Activated CD8-positive, alpha-beta memory T cell treated with anti-CD3 and anti-CD28 coated beads for 48 hours (primary cell): ENCODE data around the gene UTRN.
A peak's percentile ranks its signal among the peaks of the same experiment; 100 is the strongest.

ENCODE experiments used
- DNase-seq, 3 experiments: peaks; one replicate each; pipeline ENCODE4 v3.0.0-alpha.2; 2020; ENCODE audit warnings: low read depth in 2 of 3, low spot score in 2 of 3

UTRN gene

DNA sequence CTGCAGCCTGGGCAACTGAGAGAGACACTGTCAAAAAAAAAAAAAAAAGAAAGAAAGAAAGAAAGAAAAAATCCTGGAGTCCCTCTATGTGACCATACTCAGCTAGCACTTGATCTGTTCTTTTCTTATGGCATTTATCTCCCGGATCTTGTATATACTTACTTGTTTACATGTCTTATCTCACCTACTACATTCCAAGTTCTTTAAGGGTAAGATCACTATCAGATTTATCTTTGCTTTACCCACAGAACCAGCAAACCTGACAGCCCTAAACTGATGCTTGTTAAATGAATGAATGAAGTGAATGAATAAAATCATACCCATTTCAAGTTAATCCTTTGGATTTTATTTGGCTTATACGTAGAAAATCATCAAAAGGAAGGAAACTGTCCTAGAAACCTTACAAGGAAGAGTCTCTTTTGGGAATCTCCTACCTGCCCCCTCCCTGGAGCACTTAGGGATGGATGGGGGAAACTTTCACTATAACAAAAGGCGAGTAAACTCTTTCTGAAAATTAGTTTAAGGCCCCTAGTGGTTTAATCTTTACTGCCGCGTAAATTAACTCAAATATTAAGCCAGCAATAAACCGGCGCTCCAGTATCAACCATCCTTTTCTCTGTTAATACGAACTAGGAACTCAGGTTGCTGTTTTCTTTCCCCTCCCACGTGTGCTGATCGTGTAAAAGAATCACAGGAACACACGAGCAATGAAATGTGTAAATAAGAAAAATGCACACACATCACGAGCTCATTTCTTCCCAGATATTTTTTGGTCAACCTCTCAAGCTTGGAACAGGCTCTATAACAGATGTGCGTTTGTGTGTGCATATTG is 1.3 kb upstream of the UTRN start:
- DNase-seq: no peak

DNA sequence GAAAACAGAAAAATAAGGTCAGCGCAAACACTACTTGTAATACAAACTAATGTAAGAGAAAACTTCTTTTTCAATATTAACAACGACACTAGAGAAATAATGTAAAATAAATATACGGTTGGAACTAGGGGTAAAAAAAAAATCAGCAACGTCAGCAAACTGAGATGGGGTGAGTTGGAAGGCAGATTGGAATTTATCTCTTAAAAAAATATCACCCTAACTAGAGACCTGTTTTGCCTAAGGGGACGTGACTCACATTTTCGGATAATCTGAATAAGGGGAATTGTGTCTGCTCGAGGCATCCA is 705 bp upstream of the UTRN start:
- no peak for DNase-seq

DNA sequence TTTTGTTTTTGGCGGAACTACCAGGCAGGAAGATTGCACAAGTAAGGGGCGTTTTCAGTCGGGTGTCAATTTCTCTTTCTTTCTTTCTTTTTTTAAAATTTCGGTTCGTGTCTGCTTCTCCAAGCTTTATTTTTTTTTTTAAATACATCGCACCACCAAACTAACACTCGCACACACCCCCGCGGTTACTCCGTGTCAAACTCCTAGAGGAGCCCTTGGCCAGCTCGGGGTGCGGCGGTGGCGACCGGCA is 338 bp downstream of the UTRN start:
- no peak for DNase-seq

DNA sequence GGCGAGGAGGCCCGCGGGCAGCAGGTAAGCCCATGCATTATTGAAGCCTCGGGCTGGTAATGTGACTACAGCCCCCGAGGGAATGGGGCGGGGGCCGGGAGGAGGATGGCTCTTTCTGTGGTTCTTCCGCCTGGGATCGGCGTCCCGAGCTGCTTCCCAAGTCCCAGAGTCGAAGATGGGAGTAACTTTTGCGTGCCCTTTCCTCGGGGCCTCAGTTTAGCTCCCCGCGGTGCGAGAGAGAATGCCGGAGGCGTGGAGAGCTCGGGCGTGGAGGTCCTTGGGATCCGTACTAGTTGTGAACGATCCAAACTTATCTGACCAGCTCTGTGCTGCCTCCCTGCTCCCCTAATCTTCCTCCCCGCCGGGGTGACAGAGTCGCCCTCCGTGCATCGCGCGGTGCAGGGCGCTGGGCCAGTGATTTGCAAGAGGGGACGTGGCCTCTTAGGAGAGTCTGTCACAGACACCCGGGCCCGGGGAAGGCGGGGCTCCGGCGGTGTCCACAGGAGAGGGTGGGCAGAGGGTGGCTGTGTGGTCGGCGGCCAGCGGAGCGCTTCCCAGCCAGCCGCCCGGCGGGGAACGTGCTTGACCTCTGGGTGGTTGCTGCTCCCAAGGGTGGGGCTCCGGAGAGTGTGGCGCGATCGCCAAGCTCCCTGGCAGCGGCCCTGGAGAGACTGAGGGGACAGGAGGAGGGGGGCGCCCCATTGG is 815 bp downstream of the UTRN start:
- peak in 1 of 3 experiments; percentile 34 for DNase-seq

DNA sequence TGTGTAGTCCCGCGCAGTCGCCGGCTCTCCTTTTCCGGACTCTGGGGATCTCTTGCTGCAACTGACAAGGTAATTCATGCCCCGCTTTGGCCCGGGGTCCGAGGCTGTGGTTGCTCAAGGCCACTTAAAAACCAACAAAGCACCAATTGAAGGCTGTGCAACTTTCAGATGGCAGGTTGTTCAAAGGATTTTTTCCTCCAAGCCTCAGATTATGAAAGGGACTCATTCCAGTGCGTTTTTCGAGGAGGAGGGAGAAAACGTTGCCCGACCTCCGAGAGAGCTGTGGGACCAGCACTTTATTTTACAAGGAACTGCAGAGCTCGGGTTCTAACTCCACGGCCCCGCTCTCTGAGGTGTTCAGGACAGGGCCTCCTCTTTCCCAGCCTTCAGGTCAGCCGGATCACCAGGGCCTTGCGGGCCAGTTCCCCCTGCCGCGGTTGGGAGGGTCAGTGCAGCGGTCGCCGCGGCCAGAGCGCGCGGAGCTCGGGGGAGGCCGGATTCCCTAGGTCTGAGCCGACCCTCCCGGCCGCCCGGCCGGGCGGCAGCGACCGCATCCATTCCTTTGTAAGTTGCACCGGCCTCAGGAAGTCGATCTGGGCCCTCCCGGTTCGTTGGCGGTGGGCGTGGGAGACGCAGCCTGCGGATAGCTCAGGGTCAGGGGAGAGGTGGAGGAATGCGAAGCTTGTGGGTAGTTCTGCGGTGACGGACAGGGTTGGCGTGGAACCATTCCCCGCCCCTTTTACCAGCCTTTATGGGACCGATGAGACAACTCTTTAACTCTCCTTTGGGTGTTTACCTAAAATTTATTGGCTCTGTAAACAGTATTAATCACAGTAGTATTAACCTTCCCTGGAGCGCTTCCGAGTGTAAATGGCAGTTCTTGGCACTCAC is 1.6 kb downstream of the UTRN start:
- no peak for DNase-seq

DNA sequence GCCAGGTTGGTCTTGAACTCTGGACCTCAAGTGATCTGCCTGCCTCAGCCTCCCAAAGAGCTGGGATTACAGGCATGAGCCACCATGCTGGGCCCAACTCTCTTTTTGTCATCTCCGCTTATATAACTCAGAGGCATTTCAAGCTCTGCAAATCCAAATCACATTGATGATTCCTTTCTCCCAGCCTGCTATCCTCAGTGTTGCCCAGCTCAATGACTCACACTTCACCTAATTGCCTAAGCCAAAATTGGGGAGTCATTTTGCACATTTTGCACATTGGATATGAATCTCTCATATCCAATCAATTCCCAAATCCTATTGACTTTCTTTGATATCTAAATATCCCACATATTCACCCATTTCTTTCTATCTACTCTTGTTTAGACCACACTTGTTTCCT is 3.9 kb downstream of the UTRN start:
- DNase-seq: no peak

DNA sequence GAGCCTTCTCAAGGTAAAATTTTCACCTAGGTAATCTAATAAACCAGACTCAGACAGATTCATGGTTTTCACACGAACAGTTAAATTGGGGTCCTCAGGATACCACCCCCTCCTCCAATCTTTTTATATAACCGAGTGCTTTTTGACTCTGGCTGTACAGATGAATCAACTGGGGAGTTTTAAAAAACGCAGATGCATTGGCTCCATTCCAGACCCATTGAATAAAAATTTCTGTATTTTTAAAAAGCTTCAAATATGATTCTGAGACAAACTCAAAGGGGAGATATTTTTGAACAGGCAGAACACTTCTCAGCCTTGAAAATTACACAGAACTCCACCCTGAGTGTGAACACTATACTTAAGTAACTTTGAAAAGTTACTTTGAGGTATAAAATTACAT is 7.2 kb downstream of the UTRN start:
- no peak for DNase-seq

DNA sequence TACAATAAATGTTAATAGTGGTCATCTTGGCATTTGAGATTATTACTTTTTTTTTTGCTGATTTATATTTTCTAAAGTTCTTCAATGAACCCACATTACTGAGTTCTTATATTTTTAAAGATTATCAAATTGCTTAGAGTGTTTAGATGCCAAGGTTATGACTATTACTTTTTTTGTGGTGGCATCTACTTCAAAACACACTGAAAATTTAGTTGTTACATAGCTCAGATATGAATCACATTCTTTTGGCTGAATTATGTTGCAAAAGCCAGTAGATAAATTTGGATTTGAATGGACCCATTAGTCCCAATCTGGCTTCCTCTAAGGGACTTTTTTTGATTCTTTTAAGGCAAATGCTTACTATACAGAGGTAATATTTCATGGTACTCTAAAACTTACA is 8.9 kb downstream of the UTRN start:
- DNase-seq: no peak

DNA sequence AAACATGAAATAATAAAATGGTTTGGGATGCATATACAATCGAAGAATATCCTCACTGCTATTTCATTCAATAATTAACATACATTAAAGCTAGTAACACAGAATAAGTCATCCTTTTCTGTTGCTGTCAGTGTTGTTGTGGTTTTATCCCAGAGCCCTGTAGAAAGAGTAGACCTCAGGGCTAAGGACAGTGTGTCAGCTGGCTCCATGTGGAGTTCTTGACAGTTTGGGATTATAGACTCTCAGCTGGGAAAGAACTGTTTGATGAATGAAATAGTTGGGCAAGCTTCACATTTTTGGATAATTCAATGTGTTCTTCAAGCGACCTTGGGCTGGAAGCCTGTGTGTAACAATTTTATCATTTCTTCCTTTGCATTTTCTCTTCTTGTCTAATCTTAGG is 10.1 kb downstream of the UTRN start:
- no peak for DNase-seq

DNA sequence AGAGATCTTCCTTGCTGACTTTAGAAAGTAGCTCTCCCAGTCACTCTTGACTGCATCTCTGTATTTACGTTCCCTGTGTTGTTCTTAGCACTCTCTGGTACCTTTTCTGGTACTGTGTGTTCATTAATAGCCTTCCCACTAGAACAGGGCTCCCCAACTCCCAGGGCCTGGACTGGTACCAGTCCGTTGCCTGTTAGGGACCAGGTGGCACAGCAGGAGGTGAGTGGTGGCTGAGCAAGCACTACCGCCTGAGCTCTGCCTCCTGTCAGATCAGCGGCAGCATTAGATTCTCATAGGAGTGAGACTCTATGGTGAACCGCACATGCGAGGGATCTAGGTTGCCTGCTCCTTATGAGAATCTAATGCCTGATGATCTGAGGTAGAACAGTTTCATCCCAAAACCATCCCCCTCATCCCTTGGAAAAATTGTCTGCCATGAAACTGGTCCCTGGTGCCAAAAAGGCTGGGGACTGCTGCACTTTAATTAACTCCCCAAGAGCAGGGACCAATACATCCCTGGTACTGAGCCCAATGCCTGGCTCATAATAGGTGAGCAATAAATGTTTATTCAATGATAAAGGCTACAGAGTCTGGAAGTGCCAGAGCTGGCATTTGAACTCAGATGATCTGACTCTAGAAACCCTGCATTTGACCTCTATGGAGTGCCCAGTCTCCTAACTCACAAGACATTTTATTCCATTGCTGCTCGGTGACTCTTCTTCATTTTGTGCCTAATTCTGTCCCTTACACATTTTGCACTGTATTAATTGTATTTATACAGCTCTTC is 11.0 kb downstream of the UTRN start:
- DNase-seq: no peak

DNA sequence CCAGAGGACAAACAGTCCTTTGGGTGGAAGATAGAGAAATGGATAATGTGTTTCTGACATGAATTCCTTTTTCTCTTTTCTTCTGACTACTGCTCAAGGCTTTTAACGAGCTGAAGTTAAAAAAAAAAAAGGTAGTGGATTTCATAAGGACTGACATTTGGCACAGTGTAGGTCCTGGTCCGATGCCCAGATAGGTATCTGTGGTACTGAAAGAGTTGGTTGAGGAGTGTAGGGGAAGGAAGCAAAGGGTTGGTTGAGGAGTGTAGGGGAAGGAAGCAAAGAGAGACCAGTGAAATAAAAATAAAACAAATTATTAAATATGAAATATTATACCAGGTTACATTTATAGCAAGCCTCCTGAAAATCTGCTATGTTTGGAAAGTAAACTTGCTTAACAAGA is 11.8 kb downstream of the UTRN start:
- DNase-seq: no peak

DNA sequence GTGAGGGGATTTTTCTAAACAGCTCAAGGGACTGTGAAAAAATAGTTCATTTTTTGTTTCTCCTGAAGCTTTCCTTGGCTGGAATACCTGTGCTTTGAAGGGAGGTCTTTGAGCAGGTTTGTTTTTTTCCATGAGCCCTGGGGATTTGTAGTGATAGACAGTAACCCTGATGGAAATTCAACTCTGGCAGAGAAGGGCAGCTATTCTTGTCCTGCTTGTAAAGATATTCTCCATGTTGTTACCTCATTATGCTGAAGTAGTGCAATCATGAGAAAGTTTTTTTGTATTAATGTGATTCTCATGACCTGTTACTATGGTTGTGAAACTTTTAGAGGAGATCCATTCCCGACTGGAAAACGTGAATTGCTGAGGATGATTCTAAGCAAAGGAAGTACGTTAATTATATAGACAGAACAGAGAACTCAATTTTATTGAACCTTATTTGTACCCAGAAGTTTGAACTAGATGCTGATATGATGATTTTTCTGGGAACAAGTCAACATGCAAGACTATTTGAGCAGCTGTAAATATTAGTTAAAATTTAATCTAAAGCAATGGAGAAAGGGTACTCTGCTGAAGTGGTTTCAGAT is 12.5 kb downstream of the UTRN start:
- DNase-seq: no peak

DNA sequence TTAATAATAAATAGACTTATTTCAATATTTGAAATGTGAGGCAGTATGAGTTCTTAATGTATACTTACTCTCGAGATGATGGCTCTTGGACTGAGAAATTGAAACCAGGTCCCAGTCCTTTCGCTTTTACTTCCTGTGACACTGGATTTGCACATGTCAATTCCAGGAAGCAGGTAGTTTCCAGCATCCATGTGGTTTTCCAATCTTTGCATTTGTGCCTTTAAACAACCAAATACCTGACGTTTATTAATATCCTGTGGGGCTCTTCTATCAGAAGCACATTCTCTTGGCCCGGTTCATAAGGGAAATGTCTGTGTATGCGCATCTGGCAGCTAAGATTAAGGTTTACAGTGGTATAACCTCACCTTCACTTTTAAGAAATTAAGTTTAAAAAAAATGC is 13.1 kb downstream of the UTRN start:
- DNase-seq: no peak

DNA sequence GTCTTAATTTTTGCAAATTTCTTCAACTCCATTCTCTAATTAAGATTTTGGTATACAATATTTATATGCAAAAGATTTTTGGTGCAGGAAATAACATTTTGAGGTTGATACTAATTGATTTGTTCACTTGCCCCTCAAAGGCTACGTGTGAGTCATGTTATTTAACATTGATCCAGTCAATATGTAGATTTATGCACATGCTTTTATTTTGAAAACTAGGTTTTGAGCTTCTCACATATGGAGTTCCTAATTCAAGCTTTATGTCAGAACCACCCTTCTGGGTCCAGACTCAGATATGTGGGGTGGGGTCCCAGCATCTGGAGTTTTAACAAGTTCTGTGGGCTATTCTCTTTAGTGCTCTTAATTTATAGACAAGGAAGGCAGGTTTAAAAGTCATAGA is 13.8 kb downstream of the UTRN start:
- no peak for DNase-seq

DNA sequence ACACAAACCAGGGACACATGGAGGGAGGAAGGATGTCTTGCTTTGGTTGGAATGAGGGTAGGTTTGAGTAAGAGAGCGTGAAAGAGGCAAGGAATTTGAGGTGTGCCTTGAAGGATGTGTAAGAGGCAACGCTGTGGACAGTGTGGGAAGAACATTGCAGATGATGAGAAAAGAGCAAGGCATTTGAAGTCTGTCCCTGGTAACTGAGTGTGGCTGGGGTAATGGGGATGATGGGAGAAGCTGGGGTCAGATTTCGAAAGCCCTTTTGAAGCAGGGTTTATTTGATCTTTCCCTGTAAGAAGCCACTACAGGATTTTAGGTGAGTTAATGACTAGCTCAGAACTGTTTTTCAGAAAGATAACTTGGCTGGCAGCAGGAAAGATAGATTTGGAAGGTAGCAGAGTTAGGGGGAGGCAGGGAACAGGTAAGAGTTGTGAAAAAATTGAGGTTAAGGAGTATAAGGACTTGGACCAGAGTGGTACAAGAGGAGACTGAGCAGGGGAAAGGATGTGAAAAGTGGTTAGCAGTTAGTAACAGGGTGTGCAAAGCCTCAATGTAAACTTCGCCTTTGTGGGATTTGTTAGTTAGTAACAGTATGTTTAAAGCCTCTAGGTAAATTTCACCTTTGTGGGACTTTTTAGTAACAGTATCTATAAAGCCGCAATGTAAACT is 17.7 kb downstream of the UTRN start:
- no peak for DNase-seq

DNA sequence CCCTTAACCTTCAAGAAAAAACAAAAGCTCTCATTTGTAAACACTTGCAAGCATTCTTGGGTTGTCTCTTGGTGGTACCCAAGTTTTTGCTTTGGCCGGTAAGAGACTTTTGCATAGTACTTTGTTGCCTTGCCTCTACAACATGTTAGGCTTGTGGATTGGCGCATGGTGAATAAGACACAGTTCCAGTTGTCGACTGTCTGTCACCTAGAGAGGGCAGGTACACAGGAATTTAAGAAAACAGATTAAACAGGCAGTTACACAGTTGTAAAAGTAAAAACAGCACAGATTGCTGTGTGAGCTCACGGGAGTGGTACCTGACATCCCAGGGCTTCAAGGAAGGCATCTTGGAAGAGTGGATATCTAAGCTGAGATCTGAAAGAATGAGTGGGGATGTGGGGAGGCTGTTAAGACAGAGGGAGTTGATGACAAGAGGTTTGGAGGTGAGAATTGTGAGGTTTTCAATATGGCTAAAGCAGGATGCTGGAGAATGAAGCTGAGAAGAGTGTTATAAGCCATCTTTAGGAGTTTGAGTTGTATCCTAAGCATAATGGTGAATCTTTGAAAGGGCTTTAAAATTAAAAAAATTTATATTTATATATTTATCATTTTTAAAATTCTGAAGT is 19.2 kb downstream of the UTRN start:
- no peak for DNase-seq

DNA sequence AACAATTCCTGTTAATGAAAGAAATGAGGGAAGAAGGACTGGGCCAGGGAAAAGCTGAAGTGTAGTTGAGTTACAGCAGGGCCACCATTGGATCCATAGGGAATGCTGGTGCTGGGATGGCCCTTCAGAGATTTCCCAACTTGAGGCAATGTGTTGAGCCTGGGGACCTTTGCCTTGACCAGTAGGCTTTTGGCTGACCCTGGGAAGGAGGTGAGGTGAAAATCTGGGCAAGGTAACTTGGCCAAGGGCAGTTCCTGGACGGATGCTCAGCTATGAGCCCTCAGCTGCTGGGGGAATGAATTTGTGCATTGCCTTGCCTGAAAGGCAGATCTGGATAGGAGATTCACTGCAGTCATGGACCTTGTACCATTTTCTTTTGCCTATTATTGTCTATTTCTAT is 20.4 kb downstream of the UTRN start:
- no peak for DNase-seq

DNA sequence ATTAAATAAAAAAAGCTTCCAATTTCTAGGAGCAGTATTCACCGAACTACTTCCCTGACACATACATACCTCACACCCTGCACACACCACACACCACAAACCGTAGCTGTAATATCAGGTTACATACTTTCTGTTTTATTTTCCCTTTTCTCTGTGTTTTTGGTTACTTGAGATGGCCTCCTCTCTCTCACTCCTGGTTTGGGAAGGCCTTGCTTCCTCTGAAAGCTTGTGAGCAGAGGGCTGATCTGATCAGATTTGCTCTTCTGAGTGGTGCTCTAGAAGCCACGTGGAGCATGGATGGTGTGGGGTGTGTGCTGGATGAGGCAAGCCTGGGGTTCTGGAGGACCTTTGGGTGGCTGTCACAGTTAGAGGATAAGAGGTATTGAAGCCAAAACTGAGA is 20.9 kb downstream of the UTRN start:
- DNase-seq: no peak

DNA sequence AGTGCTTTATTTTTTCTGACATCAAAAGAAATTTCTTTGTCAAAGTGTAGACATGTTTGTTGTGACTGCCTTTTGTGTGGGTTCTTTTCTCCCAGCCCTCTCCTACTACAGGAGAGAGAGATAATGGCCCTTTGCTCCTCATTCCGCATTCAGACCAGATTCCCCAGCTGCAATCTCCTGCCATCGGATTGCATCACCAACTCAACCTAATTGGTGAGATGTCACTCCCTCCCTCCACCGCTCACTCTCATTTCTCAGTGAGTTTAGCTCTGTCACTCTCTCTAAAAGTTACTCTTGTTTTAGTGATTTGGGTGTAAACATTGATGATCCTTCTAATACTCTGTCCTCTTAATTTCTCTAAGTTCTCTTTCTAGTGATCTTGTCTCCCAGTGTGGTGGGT is 22.7 kb downstream of the UTRN start:
- DNase-seq: no peak

DNA sequence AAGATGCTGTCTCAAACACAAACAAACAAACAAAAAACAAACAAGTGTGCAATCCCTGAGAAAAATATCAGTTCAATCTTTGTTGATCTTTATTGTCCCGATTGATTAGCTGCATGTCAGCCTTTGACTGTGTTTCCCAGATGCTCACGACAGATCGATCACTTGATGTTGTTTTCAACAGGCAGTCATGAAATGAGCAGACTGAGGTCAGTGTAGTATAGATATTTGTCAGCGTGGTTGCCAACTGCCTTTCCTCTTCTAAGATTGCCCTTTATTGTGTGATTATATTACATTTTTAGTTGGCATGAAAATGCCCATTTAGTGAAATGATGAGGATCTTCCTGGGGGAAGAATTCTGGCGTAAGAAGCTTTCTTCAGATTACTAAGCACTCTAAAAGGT is 25.6 kb downstream of the UTRN start:
- no peak for DNase-seq
